Epithelial cell of alveolus of lung (primary cell): ENCODE measurements around the gene SMAD9. TPM values are rescaled to one million over a fixed set of nuclear protein-coding genes. Genes with fewer than 3 reads are reported as not detected.

Source experiments
- total RNA-seq: library from RNA; depleted of rRNA; stranded (reverse); fragments of >200 nt; gene quantifications from 2 replicates; pipeline ENCODE4 v1.2.1, GENCODE V29; 2015

The SMAD9 gene
- 3.4 and 25.6 TPM in 2 replicates for total RNA-seq

GRCh38 chr13:36919833-36920615, at the start of gene SMAD9:
SMAD9 (minus strand) TSS chr13:36920238; CDS start chr13:36879689, 40,549 bp downstream.

DNA sequence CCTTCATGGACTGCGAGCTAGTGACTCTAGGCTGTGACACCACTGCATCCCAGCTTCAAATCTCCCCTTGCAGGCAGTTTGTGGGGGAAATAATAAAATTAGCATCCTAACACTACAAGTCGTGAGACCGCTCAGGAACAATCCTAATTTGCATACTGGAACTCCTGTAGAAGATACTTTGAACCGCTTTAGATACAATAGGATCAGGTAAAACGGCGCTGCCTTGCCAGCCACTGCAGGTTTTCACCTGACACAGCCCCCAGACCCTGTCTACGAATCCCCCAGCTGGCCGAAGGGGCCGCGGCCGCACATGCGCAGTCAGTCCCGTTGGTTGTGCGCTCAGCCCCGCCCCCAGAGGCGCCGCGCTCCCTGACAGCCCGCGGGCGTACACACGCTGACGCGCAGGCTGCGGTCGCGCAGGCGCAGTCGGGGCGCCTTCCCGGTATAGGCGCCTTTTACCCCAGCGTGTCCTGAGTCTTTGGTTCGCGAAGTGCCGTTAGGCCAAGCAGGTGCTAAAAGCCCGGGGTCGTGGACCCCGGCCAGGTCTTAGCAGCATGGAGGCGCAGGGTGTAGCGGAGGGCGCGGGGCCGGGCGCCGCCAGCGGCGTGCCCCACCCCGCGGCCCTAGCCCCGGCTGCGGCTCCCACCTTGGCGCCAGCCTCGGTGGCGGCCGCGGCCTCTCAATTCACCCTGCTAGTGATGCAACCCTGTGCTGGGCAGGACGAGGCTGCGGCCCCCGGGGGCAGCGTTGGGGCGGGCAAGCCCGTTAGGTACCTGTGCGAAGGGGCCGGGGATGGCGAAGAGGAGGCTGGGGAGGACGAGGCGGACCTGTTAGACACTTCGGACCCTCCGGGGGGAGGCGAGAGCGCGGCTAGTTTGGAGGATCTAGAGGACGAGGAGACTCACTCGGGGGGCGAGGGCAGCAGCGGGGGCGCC, 101.0 kb downstream of the SMAD9 start, which contains the start of gene RFXAP:
Gene RFXAP (plus strand): TSS at position 419 of the 935 bp plus-strand sequence. CDS start 136 bp downstream, at position 555.

Other genes with a start within 250 kb of the SMAD9 start
- gene SERTM1, start 246.2 kb downstream of the SMAD9 start, total RNA-seq, result not detected in 2 replicates
- gene RFXAP, start 101.0 kb downstream of the SMAD9 start, total RNA-seq, result 1.9 and 2.5 TPM in 2 replicates
- 31.5 and 45.2 TPM in 2 replicates for gene ALG5, start 79.1 kb upstream of the SMAD9 start, total RNA-seq
- 29.2 and 48.4 TPM in 2 replicates for gene EXOSC8, start 80.5 kb upstream of the SMAD9 start, total RNA-seq
- 34.6 and 37.4 TPM in 2 replicates for gene SUPT20H, start 139.4 kb upstream of the SMAD9 start, total RNA-seq
- not detected in 2 replicates for gene CSNK1A1L, start 185.4 kb upstream of the SMAD9 start, total RNA-seq